Activated naive CD4-positive, alpha-beta T cell treated with anti-CD3 and anti-CD28 coated beads, Interleukin-2, amount 50 U/mL, for 24 hours (primary cell): ENCODE results near the gene POC1B.

Experiments used
- H3K27ac Mint-ChIP-seq: one replicate; pipeline ENCODE4 v1.8.0; 2021; ENCODE audit warnings: mild to moderate bottlenecking, mixed read lengths
- H3K27me3 Mint-ChIP-seq: one replicate; pipeline ENCODE4 v1.8.0; 2021; ENCODE audit warnings: mixed read lengths
- H3K36me3 Mint-ChIP-seq: one replicate; pipeline ENCODE4 v1.8.0; 2021; ENCODE audit warnings: mixed read lengths
- H3K4me1 Mint-ChIP-seq: one replicate; pipeline ENCODE4 v1.8.0; 2021; ENCODE audit warnings: mixed read lengths
- H3K4me3 Mint-ChIP-seq: one replicate; pipeline ENCODE4 v1.8.0; 2021; ENCODE audit warnings: mild to moderate bottlenecking, mixed read lengths
- H3K9me3 Mint-ChIP-seq: one replicate; pipeline ENCODE4 v1.8.0; 2021; ENCODE audit warnings: mixed read lengths

The POC1B gene

DNA sequence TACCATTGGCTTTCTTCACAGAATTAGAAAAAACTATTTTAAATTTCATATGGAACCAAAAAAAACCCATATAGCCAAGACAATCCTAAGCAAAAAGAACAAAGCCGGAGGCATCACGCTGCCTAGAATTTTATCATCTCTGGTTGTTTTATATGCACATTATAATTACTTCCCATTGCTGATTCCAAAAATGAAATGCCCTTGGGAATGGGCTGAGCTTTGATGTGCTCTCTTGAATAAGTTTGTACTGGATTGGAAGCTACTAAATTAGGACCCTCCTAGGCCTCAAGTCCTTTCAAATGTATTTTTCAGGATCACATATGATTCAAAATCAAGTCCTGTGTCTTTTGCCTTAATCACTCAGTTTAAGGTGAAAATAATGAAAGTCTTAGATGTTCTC is 114.6 kb downstream of the POC1B start:
- H3K4me1 Mint-ChIP-seq = no peaks in the 10 kb centered on the region
- H3K27me3 Mint-ChIP-seq = no peaks in the 10 kb centered on the region
- no peaks in the 10 kb centered on the region for H3K9me3 Mint-ChIP-seq
- H3K4me3 Mint-ChIP-seq = no peak overlapping the region
- H3K27ac Mint-ChIP-seq = no peak overlapping the region
- no peaks in the 10 kb centered on the region for H3K36me3 Mint-ChIP-seq

DNA sequence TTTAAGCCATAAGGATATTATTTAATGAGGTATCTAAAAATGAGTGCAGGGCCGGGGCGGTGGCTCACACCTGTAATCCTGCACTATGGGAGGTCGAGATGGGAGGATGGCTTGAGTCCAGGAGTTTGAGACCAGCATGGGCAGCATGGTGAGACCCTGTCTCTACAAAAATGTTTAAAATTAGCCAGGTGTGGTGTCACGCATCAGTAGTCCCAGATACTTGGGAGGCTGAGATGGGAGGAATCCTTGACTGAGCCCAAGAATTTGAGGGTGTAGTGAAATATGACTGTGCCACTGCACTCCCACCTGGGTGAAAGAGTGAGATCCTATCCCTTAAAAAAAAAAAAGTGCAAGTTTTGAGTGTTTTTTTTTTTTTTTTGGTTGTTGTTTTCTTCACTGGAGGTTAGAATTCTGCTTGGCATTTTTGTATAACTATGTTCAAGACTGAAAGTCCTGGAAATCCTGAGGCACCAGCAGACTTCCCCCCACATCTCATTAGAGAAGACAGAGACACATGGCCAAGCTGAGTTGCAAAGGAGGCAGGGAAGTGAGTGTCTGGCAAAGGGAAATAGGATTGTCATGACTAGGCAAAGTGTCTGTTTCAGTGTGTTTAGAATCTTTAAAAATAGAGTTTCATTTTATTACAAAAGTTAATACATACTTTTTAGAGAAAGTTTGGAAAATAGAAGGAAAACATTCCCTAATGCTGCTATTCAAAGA is 120.1 kb downstream of the POC1B start:
- Mint-ChIP-seq H3K4me3 (no peak overlapping the region), H3K36me3 (peaks cover 1% of the 10 kb centered on the region), H3K27me3 (no peaks in the 10 kb centered on the region), H3K4me1 (no peaks in the 10 kb centered on the region), H3K27ac (no peak overlapping the region), H3K9me3 (no peaks in the 10 kb centered on the region)

DNA sequence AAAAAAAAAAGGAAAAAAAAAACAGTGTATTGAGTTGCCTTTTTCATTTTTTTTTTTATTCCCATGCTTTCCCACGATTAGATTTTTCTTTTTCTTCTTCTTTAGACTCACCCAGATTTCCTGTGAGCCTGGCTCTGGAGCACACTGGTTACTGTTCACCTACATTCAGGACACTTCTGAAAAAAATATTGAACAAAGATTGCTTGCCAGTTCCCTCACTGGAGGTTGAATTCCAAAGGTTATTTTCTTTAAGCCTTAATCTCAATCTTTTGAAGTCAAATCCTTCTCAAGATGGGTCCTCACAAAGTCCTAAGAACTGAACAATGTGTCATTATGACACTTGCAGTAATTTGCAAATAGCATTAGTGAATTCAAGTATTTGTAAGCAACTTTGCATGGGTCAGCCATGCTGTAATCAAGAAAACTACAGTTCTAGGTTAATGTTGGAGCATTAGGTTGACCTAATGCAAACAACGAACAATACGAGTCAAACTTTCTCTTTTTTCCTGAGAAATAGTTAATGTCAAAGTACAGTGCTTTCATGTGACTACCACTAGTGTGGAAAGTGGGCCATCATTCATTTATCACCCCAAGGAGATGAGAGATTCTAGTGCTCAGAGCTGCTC is 124.3 kb downstream of the POC1B start:
- no peaks in the 10 kb centered on the region for H3K27me3 Mint-ChIP-seq
- peaks cover 1% of the 10 kb centered on the region for H3K36me3 Mint-ChIP-seq
- peak overlapping the region; percentile 61 for H3K27ac Mint-ChIP-seq

DNA sequence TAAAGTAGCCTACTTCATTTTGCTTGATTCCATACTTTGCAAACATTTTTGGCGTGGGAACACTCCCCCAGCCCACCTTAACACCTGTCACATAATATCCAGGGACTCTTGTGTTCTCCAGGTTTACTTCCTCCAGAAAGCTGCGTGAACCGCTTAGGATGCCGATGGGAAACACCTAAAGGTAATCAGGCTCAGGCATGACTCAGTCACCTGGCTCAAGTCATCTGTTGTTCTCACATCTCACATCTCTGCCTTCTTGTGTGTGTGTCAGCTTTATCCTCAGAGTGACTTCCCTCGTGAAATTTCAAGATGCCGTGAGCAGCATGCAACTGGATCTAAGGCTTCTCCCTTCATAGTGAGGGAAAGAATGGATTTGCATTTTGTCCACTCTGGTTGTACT is 125.4 kb downstream of the POC1B start:
- Mint-ChIP-seq H3K4me3 (no peak overlapping the region), H3K9me3 (no peaks in the 10 kb centered on the region), H3K36me3 (peaks cover 1% of the 10 kb centered on the region), H3K27ac (no peak overlapping the region), H3K27me3 (no peaks in the 10 kb centered on the region), H3K4me1 (peaks cover 21% of the 10 kb centered on the region)

More for the DNA sequence above, 124.3 kb downstream of the POC1B start:
- Mint-ChIP-seq H3K9me3 (no peaks in the 10 kb centered on the region), H3K4me1 (peaks cover 21% of the 10 kb centered on the region), H3K4me3 (no peak overlapping the region)

DNA sequence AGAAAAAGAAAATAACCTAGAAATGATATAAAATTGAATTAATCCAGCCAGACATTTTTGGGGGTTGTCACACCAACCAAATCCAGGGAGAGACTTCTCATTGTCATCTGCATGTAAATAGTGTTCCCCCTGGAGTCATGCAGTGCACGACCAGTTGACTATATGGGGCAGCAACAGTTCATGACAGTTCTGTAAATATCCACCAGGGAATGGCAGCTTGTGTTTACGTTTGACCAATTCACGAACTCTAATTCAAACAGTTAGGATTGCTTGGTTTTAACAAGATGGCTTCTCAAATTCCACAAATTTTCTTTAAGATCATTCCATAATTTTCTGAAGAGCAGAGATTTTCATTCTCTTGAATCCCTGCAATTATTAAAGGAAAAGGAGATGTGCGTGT is 130.1 kb downstream of the POC1B start:
- H3K27me3 Mint-ChIP-seq = no peaks in the 10 kb centered on the region
- H3K4me1 Mint-ChIP-seq = peaks cover 26% of the 10 kb centered on the region
- peak overlapping the region; percentile 51 for H3K27ac Mint-ChIP-seq
- H3K4me3 Mint-ChIP-seq = no peak overlapping the region
- no peaks in the 10 kb centered on the region for H3K9me3 Mint-ChIP-seq
- no peaks in the 10 kb centered on the region for H3K36me3 Mint-ChIP-seq

DNA sequence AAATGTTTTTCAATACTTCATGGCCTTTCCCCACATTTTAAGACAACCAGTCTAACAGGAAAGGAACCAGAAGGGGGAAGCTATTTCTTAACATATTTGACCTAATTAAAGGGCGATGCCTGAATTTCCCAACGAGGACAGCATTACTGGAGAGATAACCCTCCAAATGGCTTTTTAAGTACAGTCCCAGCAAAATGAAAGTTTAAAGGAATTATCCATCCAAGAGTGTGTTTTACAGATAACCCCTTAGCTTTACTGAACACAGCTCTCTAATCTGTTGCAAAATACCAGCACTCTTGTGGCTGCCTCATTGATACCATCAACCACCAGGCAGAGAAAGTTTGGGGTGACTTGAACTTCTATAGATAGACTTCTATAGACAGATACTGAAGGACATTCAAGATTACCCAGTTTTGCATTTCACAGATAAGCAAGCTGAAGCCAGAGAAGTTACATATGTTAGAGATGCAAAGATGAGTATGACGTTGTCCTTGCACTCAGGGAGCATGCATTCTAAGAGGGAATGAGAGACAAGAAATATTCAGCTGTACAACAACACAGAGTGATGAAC is 132.2 kb downstream of the POC1B start:
- H3K27me3 Mint-ChIP-seq = no peaks in the 10 kb centered on the region
- no peak overlapping the region for H3K27ac Mint-ChIP-seq
- H3K4me1 Mint-ChIP-seq = peaks cover 33% of the 10 kb centered on the region
- H3K4me3 Mint-ChIP-seq = no peak overlapping the region
- no peaks in the 10 kb centered on the region for H3K9me3 Mint-ChIP-seq
- H3K36me3 Mint-ChIP-seq = no peaks in the 10 kb centered on the region

DNA sequence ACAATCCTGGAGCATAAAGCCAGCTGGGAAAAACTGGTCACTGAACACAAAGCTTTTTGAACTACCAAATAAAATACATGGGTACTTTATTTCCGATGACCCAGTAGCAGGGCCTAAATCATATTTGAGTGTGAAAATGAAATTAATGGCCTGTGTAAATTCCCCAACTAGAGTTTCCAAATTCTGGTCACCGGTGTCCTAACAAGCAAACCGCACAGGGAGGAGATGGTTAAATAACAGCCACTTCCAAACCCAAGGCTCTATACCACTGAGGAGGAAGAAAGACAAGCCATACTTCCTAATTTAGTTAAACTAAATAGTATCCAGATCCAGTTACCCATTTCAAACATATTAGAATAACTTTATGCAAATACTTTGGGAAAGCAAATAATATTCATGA is 133.5 kb downstream of the POC1B start:
- peaks cover 21% of the 10 kb centered on the region for H3K4me1 Mint-ChIP-seq
- H3K27me3 Mint-ChIP-seq = no peaks in the 10 kb centered on the region
- H3K4me3 Mint-ChIP-seq = no peak overlapping the region
- no peaks in the 10 kb centered on the region for H3K9me3 Mint-ChIP-seq
- H3K27ac Mint-ChIP-seq = no peak overlapping the region
- no peaks in the 10 kb centered on the region for H3K36me3 Mint-ChIP-seq

DNA sequence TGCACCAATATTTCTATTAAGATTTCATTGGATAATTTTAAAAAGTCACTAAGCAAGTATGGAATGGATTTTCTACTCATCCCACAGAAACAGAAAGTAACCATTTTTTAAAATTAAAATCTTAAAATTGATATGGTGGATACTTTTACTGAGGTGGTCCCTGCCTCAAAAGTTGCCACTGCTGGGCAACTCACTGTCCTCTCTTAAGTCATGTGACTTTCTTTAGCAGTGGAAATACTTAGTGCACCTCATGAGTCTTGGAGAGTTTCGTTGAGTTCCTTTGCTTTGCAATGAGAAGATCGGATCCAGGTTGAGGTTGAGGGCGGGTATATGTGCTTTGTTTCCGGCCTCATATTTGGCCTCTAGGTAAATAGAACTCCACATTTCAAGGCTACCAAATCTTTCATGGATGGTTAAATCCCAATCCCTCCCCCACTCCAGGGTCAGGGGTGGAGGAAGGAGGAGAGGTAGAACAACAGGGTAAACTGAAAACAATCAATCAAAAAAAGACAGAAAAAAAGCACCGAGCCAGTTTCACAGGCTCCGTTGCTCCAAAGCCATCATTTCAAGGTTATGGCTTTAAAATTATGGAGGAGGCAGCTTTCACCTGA is 134.0 kb downstream of the POC1B start:
- Mint-ChIP-seq H3K9me3 (no peaks in the 10 kb centered on the region), H3K27me3 (no peaks in the 10 kb centered on the region), H3K4me1 (peaks cover 17% of the 10 kb centered on the region), H3K4me3 (no peak overlapping the region), H3K27ac (no peak overlapping the region), H3K36me3 (no peaks in the 10 kb centered on the region)

DNA sequence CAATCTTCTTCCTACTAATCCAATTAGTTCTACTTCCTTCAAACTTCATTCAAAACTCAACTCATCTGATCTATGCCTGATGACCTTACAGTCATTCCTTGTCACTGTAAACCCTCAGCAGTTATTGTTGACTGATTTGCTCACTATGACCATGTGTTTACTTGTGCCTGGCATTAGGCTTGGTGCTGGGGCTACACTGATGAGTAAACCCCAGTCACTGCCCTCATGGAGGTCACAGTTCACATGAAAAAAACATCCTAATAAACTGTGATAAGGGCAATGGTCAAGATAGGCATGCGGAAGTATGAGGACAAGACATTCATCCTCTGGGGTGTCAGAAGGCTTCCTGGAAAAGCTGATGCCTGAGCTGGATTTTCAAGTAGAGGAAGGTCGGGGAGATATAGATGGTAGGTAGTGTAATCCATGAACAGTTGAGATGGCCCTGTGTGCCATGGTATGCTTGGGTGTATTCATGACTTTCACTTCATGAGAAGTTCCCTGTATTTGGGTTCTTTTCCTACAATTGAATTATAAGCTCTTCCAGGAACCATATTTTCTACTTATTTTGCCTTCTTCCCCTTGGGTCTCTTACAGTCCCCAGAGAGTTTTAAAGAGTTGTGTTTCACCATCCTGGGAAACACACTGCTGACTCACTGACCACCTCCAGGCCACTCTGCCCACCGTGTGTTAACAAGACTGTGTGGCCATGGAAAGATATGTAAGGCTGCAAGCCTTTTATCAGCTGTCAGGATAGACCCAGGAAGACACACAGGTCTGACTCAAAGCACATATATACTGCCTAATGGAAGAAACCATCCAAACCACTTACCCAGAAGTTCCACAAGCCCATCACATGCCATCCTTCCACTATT is 134.8 kb downstream of the POC1B start:
- Mint-ChIP-seq H3K9me3 (no peaks in the 10 kb centered on the region), H3K36me3 (no peaks in the 10 kb centered on the region), H3K4me1 (peaks cover 17% of the 10 kb centered on the region), H3K27me3 (no peaks in the 10 kb centered on the region), H3K4me3 (no peak overlapping the region), H3K27ac (no peak overlapping the region)

DNA sequence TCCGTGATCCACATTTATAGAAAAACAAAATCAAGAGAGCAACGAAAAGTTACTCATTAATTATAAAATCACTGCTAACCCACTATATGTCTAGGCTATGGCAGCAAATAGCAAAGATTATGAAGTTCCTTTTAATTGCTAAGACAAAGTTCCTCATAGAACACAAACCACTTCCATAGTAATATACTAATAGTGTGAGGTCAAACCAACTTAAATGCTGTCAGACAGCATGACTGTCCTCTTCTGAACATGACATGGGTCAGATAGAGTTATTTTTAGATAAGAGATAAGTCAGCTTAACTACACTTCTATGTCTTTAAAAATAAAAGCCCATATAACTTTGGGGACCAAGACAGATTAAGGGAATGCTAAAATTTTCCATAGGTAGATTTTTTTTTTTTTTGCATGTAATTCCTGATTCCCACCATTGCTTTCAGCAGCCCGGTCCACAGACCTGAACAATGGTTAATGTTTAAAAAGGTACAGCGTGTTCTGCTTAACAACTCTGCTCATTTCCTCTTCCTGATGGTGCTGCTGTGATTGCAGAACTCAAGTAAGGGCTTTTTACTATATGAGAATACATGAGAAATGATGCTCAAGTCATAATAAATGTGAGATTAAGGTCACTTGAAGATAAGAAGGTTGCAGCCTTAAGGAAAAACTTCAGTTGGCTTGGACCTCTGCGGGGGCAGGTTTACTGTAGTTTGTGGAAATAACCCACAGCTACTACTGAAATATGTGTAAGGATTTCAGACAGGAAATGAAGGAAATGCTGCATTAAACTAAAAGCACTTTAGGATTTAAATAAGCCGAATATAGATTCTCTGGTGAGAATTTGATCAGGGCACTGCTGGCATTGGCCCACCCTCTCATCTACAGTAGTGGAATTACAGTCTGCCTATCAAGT is 135.8 kb downstream of the POC1B start:
- H3K36me3 Mint-ChIP-seq = no peaks in the 10 kb centered on the region
- no peak overlapping the region for H3K4me3 Mint-ChIP-seq
- H3K27me3 Mint-ChIP-seq = no peaks in the 10 kb centered on the region
- no peaks in the 10 kb centered on the region for H3K9me3 Mint-ChIP-seq
- H3K4me1 Mint-ChIP-seq = peaks cover 17% of the 10 kb centered on the region
- no peak overlapping the region for H3K27ac Mint-ChIP-seq

DNA sequence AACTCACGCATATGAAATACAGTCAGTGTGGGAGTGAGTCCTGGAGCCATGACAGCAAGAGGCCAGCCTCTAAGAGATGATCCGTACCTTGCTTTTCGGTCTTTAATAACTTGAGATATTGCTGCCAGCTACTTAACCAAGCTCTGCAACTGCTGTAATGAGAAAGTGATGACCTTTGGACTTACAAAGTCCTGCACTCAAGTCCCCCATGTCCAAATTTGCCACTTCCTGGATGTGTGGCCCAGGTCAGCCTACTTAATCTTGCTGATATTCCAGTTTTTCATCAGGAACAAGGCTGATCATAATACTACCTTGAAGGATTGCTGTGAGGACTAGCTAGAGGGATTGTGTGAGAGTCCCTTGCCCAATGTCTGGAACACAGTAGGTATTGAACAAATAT is 139.7 kb downstream of the POC1B start:
- Mint-ChIP-seq H3K27me3 (no peaks in the 10 kb centered on the region), H3K9me3 (no peaks in the 10 kb centered on the region), H3K4me1 (peaks cover 14% of the 10 kb centered on the region), H3K27ac (no peak overlapping the region), H3K4me3 (no peak overlapping the region), H3K36me3 (no peaks in the 10 kb centered on the region)

DNA sequence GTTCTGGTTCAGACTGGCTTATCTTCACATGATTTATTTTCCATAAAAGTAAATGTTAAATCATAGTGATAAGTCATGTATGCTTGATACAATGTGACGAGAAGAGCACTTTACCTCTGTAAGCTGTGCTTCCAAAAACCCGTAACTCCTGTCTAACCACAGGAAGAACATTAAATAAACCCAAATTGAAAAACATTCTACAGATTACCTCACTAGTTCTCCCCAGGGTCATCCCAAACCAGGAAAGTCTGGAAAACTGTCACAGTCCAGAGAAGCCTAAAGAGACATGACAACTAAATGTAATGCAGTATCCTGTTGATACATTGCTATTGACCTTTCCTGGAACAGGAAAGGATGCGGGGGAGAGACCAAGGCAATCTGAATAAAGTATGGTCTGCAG is 141.0 kb downstream of the POC1B start:
- Mint-ChIP-seq H3K4me1 (peaks cover 3% of the 10 kb centered on the region), H3K27me3 (no peaks in the 10 kb centered on the region), H3K4me3 (no peak overlapping the region), H3K9me3 (no peaks in the 10 kb centered on the region), H3K27ac (no peak overlapping the region), H3K36me3 (no peaks in the 10 kb centered on the region)

DNA sequence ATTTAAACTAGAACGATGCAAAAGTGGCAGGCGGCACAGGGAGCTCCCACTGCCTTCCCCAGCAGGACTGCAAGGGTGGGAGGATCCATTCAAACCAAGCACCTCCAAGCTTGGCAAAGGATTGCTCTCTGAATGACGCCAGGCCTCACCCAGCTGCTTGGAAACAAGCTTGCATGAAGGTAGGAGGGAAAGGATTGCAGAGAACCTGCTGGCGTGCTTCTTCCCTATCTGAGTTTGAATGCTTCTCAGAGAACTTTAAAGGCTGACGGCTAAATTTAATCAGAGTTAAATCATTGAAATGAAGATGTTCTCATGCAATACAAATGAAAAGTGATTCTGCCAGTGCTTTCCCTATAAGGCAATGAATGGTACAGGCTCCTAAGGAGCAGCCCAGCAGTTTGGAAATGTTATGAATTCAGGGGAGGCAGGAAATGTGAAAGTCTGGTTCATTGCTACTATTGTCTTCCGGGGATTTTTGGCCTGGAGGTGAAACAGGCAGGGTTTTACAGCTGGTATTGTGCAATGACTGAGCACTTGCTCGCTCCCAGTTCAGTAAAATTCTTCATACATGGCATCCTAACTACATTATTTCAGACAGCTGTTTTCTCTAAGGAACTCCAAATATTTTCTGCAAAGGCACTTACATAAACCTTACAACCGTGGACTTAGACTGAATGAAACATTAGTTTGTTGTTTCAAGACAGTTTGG is 141.6 kb downstream of the POC1B start:
- no peaks in the 10 kb centered on the region for H3K27me3 Mint-ChIP-seq
- H3K4me1 Mint-ChIP-seq = no peaks in the 10 kb centered on the region
- H3K36me3 Mint-ChIP-seq = no peaks in the 10 kb centered on the region
- no peak overlapping the region for H3K4me3 Mint-ChIP-seq
- no peaks in the 10 kb centered on the region for H3K9me3 Mint-ChIP-seq
- H3K27ac Mint-ChIP-seq = no peak overlapping the region
